ENCODE data around the gene ELP4. TPM values are rescaled to one million over a fixed set of nuclear protein-coding genes. Genes with fewer than 3 reads are reported as not detected.

ELP4 gene
- polyA plus RNA-seq, 1 donor: 26.4 TPM

DNA sequence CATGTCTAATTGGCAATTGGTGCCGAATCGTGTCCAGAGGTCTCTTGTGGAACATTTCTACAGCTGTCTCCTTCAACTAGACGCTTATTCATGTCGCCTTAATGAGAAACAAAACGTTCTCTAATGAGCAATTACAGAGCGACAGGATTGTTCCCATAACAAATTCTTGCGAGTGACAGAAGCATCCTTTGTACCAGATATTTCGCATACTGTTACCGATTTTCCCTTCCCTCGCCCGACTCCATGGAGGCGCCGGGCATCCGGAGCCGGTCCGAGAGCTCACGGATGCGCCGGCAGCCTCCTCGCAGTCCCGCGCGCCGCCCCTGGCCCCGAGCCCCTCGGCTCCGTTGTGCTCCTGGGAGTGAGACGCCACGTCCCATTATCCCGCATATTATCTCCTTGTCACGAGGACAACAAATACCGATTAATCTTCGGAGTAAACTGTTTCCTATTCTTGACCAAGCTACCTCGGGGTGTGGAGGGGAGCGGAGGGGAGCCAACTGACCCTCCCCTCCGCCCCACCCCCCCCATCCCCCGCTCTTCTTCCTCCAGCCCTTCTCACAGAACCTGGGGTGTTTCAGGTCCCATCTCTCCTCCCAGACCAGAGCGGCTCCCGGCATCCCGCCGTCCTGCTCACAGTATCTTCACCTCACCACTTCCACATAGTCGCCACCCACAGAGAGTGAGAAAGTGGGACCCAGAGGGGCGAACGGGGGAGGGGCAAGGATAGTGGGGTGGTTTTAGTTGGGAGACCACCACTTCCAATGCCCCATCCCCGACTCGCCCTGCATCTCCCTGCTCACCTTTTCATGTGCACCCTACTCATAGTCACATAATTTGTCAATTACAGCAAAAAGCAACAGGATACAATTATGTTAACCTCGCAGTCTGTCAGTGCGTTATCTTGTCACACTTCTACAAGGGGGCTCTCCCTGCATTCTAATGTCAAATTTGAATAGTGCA lies 290.1 kb downstream of the ELP4 start:
- no peak for DNase-seq

DNA sequence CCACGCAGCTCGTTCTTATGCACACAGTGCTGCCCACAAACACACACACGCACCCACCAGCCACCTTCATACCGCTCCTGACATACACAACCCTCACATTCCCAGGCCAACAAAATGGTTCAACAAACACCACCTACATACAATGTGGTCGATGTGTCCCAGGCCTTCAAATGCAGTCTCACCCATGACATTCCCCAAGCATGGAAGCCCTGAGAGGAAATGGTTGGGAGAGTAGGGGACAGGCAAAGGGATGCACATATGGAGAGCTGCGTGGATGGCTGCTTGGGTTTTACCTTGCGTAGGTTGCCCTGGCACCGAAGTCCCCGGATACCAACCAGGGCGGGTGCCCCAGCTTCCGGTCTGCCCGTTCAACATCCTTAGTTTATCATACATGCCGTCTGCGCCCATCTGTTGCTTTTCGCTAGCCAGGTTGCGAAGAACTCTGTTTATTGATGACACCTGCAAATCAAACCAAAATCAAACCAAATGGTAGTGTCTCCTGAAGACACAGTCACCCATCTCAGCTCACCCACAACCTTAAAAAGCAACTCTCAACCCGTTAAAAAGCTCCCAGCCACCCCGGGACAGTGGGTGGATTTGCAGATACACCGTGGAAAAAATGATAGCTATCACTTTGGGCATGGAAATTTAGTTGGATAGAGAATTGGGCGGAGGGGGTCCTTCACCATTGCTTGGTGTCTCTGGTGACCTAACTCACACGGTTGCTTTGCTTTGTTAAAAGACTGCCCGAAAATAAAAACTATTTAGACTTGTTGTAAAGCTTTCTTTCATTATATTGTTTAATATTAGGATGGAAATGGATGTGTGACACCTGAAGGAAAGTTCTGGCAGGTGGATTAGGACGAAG lies 291.1 kb downstream of the ELP4 start:
- DNase-seq: no peak

DNA sequence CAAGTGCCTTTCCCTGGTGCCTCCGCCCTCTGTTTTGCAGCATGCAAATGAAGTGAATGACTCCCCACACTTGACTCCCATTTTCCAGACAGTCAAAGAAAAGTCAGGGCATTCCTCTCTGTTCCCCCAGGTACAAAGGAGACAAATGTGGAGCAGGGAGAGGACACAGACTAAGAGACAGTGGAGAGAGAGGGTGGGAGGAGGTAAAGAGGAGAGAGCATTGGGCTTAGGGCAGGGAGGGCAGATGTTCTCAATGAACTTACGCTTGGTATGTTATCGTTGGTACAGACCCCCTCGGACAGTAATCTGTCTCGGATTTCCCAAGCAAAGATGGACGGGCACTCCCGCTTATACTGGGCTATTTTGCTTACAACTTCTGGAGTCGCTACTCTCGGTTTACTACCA lies 291.7 kb downstream of the ELP4 start:
- DNase-seq: no peak

DNA sequence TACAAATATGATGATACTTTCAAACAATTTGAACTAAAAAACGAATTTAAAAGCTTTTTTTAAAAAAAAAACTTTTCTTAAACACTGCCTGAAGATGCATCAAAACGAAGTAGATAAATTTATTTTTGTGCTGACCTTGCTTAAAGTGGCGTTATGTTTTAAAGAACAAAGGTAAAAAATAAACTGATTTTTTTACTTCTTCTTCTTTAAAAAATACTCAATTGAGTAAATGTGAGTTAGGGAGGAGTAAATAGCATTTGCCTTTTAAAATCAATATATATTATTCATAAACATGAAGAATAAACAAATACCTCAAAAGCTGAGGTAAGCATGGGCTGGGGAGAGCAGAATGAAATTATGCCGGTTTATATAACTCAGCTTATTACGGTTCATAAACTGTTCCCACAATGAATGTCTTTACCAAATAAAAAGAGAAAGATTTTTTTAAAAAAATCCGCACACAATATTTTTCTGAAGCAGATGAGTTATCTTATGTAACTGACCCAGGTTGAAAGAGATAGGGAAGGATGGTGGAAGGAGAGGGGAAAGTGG lies 292.5 kb downstream of the ELP4 start:
- no peak for DNase-seq

DNA sequence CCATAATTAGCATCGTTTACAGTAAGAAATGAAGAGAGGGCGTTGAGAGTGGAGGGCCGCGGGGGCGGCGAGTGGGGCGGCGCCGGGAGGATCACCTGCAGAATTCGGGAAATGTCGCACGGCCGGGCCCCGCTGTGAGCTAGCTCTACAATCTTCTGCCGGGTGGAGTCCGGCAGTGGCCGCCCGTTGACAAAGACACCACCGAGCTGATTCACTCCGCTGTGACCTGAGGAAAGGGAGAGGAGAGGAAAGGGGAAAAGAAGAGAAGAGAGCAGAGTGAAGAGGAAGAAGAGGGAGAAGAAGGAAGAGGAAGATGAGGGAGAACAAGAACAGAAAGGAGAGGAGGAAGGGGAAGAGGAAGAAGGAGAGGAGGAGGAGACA lies 293.0 kb downstream of the ELP4 start:
- no peak for DNase-seq

DNA sequence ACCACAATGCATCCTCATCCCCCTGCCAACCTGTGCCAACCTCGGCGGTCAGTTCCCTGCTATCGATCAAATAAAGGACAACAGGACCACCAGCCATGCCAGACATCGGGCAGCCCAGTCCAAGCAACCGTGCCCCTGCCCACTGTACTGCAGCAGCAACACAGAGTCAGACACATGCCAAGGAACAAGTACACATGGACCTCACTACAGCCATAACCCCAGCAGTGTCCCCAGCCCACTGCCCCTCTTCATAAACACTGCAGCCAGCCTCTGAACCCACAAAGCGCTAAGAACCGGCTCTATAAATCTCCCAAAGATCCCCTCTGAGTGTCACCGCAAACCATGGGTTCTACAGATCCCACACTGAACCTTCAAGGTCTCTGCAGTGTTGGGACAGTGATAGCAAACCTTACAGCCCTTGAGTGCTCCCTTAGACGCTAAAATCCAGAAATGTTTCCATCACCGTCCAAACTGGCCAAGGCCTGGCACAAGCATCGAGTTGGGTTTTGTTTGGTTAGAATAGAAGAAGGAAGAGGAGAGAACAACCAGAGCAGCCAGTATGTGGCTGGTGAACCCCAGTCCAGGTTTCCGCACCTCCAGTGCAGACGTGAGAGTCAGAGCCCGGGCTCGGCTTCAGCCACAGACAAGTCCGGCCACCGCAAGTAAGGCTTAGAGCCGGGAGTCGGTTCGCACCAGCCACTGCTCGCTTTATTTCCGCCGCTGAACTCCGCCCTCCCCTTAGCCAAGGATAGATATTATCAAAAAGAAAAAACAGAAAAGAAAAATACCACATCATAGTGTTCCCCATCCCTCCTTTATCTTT lies 293.6 kb downstream of the ELP4 start:
- no peak for DNase-seq

DNA sequence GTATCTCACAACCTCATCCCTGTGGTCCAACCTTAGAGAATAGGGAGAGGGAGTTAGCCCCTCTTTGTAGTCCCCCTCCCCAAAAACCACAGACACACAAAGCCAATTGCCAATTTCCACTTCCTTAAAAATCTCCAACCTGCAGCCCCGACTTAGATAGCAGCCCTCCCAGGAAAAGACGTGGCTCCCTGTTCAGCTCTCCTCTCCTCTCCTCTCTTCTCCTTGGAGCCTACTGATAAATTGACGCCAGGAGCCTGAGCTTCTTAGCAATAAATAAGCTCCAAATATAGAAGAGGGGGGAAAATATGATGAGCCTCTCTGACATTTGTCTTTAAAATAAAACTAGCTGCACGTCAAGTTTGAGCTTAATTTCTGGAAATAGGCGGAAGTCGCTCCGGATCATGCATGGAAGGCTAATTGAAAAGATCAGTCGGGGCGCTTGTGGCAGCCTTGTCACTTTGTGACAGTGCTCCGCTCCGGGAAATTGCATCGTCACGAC lies 294.3 kb downstream of the ELP4 start:
- no peak for DNase-seq

DNA sequence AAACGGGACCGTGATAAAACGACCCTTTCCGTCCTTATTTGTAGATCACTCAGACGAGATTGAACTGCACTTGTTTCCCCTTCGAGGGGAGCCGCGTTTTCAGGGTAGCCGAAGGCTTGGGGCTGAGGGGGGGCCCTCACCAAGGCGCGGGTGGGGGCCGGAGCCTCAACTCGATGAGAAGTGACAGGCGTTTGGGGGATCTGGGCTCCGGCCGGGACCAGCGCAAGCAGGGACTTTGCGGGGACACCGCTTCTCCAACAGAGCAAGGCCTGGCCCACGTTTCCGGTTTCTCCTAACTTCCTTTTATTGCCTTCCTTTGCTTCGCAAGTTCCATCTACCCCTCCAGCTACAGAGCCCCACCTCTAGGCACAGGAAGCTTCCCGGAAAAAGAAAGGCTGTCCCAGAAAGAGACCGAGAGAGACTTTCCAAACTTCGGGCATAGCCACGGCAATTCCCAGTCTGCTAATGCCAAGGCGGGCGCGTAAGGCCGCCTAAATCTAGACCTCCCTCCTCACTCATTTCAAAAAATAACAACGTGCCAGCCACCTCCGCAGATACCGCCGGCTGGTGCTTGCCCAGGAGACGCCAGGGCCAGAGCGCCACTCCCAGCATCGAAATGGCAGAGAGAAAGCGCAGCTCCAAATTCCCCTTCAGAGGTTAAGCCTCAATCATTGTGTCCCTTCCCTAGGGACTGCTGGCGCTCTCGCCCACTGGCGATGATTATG lies 294.9 kb downstream of the ELP4 start:
- DNase-seq: no peak

DNA sequence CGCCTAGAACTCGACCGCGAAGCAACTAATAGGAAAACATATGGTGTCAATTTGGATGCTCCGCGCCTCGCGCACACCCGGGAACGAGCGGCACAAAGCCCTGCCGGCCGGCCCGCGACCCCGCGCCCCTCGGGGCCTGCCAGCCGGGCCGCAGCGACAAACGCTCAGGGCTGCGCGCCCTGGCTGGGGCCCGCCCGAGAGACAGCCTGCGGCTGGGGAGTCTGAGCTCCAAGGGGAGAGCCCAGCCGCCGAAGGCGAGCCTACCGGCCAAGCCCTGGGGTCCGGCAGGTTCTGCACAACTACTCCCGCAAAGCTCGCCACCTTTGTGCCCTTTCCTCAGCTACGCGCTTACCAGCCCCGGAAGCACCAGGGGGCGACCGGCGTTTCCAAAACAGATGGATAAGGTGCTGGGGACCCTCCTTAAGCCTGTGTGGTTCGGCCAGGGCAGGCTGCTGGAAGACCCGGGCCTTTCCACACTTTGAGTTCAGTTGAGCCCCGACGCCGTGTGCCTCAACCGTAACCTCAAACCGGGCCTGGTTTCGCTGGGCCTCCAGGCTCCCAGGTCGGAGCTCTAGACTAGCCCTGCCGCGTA lies 295.6 kb downstream of the ELP4 start:
- no peak for DNase-seq

DNA sequence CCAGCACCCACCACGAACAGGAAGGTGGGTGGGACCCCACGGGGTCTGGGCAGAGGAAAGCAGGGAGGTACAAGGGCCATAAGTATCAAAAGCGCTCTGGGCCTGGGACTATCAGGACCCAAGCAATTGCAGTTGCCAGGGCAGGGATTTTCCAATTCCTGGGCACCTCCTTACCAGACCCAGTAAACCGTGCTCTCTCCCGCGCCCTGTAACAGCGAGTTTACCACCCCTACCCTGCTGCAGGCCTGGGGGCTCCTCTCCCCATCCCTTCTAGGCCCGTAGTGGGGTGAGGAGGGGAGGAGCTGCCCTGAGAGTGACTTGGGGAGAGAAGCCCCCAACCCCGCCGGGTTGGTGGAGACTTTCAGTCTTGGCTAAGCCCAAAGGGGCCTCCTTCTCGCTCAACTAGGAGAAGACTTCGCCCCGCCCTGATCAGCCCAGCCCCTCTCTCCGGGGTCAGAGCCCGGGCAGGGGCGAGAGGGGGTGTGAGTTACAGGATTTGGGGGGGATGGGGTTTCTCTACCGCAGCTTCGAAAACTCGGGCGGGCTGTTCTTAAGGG lies 296.1 kb downstream of the ELP4 start:
- no peak for DNase-seq

DNA sequence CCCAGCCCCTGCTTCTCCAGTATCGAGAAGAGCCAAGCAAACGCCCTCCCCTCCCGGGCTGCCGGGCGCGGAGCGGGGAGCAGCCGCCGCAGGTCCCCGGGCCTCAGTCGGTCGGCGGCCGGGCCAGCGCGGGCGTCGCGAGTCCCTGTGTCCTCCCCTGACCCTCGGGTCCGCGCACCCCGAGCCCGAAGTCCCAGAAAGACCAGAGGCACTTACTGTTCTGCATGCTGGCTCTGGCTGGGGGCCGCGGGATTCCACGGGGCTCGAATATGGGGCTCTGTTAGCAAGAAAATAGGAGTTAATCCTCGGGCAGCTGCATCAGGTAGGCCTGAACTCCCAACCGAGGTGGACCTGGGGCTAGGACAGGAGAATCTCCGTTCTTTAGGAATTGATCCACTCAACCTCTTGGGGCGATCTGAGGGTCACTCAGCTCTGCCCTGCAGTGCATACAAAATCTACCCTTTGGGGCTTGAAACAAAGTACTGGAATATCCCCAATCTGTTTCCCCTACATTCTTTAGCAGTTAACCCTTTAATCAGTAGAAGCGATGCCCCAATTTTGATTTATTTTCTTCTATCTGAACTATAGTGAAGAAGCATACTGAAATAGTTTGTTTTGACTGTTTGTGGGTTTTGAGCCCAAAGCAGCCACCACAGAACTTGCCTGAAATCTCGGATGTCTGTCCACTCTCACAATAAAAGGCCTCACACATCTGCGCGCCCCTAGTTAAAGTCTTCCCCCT lies 296.8 kb downstream of the ELP4 start:
- DNase-seq: no peak

DNA sequence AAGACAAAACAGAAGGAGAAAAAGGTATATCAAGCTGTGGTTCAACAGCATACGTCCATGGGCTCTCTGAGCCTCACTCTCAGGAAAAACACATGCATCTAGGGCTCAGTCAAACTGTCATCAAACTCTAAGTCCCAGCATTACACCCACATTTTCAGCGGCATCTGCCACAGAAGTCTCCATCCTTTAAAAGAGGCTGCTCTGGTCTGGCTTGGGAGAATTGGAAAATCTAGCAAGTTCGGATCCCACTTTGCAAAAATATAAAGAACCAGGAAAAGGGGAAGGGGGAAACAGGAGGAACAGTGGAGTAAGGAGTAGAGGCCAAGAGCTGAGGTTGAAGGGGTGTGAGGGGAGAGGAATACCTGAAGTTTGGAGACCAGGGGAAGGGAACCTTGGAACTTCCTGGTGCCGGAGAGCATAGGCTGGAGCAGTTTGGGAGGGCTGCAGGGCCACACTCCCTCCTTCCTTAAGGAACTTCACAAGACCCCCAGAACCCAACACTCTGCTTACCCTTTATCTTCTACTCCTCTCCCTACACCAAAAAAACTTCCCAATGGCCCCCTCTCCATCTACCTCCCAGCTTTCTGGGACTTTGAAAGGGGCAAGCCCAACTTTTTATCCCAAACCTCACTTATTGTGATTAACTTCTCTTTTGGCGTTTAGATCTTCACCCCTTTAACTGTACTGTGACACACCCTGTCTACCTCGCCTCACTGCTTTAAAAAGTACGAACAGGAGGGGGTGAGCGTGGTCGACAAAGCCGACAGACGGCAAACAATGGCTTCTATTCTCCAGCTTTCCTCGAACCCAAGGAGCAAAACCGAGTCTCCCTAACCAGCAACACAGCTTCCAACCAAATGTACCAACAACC lies 297.6 kb downstream of the ELP4 start:
- no peak for DNase-seq

DNA sequence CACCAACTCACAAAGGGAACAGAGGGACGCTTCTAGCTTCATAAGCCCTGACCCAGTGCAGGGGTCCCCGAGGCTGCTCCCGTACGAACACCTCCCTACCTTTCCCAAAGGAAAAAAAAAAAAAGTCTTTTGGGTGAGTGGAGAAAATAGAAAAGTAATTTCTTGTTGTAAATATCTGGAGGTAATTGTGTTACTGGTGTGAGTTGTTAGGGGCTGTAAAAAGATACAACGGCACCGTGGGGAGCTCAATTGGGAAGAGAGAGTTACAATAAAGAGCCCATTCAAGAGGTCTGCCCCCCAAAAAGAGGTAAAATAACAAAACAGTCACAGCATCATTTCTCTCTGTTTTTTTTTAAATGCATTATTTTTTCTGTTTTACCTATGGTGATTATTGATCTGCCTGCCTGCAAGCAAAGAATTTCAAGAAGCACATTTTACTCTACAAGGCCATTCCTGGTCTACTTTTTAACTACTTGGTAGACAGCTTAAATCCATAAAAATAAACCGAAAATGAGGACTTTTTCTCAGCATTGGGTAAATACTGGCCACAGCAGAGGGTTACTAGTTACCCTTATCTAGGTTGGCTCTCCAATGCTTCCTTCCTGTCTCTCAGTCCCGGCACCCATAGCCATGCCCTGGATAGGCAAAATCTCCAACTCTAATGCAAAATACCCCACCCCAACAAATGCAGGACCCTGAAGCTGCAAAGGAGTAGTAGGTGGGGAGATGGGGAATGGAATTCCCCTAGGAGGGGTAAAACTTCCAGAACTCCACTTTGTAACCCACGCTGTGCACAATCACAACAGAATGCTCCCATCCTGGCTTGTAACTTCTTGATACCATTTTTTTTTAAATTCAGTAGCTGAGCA lies 298.5 kb downstream of the ELP4 start:
- DNase-seq: no peak

DNA sequence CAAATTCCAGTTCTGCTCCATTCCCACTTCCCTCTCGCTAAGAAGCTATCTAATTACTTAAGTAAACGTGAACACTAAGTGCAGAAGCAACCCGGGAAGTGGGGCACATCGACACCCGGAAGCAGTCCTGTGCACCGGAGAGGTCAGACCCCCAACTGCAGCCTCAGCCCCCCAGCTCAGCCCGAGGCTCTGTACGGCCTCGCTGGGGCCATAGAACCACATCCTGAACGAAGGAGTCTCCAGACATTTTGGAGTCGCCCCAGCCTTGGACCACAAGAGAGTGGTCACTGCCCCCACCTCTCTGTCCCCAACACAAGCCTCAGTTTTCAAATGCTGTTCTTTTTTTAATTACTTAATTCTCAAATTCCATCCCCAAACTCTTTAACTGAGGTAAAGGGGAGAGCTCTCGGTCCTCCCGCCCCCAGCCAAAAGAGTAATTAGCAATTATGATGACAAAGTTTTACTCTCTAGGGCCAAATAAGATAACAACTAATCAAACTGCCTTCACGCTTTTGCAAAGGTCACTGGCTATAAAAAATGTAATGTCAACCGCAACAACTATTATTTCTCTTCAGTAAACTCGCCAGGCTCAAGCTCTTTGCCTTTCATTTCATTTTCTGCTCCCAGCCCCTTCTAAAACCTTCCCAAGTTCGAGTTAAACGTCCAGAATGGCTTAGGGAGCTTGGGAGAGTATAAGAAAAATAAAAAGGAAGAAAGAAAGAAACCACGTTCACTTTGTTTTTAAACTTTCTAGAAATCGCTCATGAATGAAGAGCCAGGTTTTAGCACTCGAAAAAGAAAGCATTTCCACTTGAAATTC lies 299.4 kb downstream of the ELP4 start:
- no peak for DNase-seq

DNA sequence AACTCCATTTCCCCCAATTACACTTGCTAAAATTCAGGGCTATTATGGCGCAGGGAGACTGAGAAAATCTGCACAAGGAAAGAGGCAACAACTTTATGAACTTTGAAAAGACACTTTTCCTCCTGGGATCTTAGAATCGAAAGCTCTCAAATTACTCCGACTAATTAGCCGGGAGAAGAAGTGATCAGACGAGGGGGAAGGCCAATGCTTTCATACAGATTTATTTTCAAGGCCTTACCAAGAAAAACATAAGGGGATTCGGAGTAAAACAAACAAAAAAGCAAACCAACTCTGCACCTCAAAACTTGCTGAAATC lies 299.9 kb downstream of the ELP4 start:
- no peak for DNase-seq

Data from left kidney (tissue), 2 donors.